Testis (tissue), 3 donors: ENCODE results near the gene GATAD1. TPM values are rescaled to one million over a fixed set of nuclear protein-coding genes. Genes with fewer than 3 reads are reported as not detected.

ENCODE experiments used
- DNase-seq: peaks from one replicate; pipeline ENCODE4 v3.0.0-alpha.2; 2019
- H3K27ac ChIP-seq, 2 donors: fragments of 200-600 bp; sonication (generic); one replicate each; pipeline ENCODE4 v1.5.1; 2019
- H3K27me3 ChIP-seq: fragments of 200-600 bp; sonication (generic); one replicate; pipeline ENCODE4 v1.5.1; 2019
- H3K36me3 ChIP-seq: fragments of 200-600 bp; sonication (generic); one replicate; pipeline ENCODE4 v1.5.1; 2017; ENCODE audit warnings: low read depth; ENCODE audit errors: missing control alignments
- H3K4me1 ChIP-seq: fragments of 200-600 bp; sonication (generic); one replicate; pipeline ENCODE4 v1.5.1; 2019
- H3K4me3 ChIP-seq, 2 donors: fragments of 200-600 bp; sonication (generic); one replicate each; pipeline ENCODE4 v1.5.1; 2017 to 2019
- H3K9me3 ChIP-seq: fragments of 200-600 bp; sonication (generic); one replicate; pipeline ENCODE4 v1.5.1; 2017
- POLR2A ChIP-seq: fragments of 450-650 bp; IDR thresholded peaks from one replicate; pipeline ENCODE4 v1.6.1; 2017; ENCODE audit warnings: antibody characterized with exemption, mild to moderate bottlenecking, moderate library complexity
- WGBS, 2 donors: methylation state at CpG; one replicate each; pipeline ENCODE4 v1.1.5; 2018; 5-methylcytosine and 5-hydroxymethylcytosine counted together
- intact Hi-C: fragments of 100-400 bp; cut with DNase I; formaldehyde crosslinking; loops from one replicate; pipeline ENCODE4 v1.15.1; 2023; ENCODE audit warnings: low total_unique reads
- polyA plus RNA-seq: library from polyadenylated mRNA; stranded (reverse); fragments of 350-450 nt; fragmentation: Illumina TruSeq; extraction: RNeasy Lipid Tissue Mini Kit (QIAGEN cat#74804); gene quantifications from one replicate; pipeline ENCODE4 v1.2.3, GENCODE V29; 2014; ENCODE audit warnings: low read depth, low replicate concordance; ENCODE audit not compliant: insufficient read depth
- total RNA-seq, 2 donors: library from RNA; depleted of rRNA; stranded (reverse); fragments of >200 nt; gene quantifications; one replicate each; pipeline ENCODE4 v1.2.3, GENCODE V29; 2016
- TF ChIP-seq, protein P1 (sequence below), 3 experiments: fragments of 450-650 bp in 2 of 3; fragments of 200-600 bp in 1 of 3; sonication (generic) in 1 of 3; IDR thresholded peaks; one replicate each; pipeline ENCODE4 v1.5.1; 2016 to 2019; ENCODE audit warnings: antibody characterized with exemption in 3 of 3, mild to moderate bottlenecking in 2 of 3, moderate library complexity in 1 of 3

Gene GATAD1
- total and polyA plus RNA-seq, 3 donors from 2014 or later: 22.7 to 71.7 (median 65.5) TPM

DNA sequence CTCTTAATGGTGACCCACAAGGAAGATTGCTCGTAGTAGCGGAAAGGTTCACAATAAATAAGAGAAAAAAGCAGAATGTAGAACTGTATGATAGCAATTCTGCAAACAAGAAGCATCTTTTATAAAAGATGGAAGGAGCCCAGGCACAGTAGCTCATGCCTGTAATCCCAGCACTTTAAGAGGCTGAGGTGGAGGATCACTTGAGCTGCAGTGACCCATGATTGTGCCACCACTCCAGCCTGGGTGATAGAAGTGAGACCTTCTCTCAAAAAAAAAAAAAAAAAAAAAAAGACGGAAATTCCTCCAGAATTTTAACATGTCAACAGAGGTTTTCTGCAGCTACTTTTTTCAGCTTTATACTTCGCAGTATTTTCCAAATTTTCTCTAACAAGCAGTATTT is 13.2 kb downstream of the GATAD1 start:
- TF ChIP-seq, protein P1, sequence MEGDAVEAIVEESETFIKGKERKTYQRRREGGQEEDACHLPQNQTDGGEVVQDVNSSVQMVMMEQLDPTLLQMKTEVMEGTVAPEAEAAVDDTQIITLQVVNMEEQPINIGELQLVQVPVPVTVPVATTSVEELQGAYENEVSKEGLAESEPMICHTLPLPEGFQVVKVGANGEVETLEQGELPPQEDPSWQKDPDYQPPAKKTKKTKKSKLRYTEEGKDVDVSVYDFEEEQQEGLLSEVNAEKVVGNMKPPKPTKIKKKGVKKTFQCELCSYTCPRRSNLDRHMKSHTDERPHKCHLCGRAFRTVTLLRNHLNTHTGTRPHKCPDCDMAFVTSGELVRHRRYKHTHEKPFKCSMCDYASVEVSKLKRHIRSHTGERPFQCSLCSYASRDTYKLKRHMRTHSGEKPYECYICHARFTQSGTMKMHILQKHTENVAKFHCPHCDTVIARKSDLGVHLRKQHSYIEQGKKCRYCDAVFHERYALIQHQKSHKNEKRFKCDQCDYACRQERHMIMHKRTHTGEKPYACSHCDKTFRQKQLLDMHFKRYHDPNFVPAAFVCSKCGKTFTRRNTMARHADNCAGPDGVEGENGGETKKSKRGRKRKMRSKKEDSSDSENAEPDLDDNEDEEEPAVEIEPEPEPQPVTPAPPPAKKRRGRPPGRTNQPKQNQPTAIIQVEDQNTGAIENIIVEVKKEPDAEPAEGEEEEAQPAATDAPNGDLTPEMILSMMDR (IDR thresholded peaks at IDR 0.05): no peak
- TF ChIP-seq POLR2A: no peak
- Histone ChIP-seq H3K4me1 (no peaks in the 10 kb centered on the region), H3K36me3 (no peaks in the 10 kb centered on the region), H3K27me3 (no peaks in the 10 kb centered on the region), H3K27ac (no peak overlapping the region), H3K9me3 (no peaks in the 10 kb centered on the region), H3K4me3 (no peak overlapping the region)
- WGBS, 2 donors: 86 to 92% methylated on average over 4 of the region's 4 CpGs
- intact Hi-C loops: no loop called here
- no peak for DNase-seq

DNA sequence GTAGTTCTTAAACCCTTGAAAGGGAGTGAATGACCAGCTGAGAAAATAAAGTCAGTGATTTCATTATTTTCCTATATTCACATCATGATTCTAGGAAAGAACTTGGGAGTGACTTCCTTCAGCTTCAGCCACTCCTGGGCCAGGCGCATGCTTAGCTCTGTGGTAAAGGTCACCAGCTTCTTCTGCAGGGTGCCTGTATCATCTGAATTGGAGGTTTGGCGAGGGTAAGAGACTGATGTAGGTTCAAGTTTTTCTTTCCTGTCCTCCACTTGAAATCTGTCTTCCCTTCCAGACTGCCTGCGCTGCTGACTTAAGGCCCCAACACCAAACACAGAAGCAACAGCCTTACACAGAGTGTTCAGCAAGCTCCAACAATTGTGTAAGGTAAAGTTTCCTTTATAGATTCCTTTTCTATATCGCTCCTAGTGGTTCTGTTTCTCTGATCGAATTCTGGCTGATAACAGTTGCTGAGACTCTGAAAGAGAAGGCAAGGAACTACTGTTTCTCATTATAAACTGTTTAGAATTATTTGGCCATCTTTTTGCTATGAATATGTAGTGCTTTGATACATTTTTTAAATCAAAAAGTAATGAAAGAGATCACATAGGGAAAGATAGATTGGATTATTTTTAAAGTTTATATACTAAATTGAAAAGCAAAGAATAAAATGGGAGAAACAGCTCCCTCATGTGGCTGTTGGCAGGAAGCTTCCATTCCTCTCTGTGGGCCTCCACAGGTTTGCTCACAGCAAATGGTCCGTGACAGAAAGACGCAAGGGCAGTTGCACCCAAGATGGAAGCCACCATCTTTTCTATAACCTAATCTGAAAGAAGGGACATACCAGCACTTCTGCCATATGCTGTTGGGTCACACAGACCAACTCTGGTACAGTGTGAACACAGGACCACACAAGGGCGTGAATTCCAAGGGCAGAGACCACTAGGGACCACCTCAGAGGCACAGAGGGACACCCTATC is 14.0 kb downstream of the GATAD1 start:
- 69 to 74% methylated on average over 8 of the region's 8 CpGs for WGBS, 2 donors
- H3K36me3 ChIP-seq: no peaks in the 10 kb centered on the region
- intact Hi-C loops: no loop called here
- H3K9me3 ChIP-seq: no peaks in the 10 kb centered on the region
- no peaks in the 10 kb centered on the region for H3K4me1 ChIP-seq
- H3K27ac ChIP-seq: no peak overlapping the region
- TF ChIP-seq, protein P1 (IDR thresholded peaks at IDR 0.05): peak in 2 of 3 experiments; percentile 29 to 50
- TF ChIP-seq POLR2A: no peak
- H3K4me3 ChIP-seq: no peak overlapping the region
- DNase-seq: peak; percentile 49
- no peaks in the 10 kb centered on the region for H3K27me3 ChIP-seq

DNA sequence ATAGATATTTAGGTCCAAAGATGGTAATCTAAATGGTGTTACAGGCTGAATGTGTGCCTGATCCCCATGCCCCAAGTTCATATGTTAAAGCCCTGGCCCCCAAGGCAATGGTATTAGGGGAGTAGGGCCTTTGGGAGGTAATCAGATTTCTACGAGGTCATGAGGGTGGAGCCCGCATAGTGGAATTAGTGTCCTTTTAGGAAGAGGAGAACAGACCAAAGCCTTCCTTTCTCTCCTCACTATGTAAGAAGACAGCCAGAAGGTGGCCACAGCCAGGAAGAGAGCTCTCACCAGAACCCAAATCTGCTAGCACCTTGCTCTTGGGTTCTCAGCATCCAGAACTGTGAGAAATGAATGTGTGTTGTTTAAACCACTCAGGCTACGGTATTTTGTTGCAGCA is 15.3 kb downstream of the GATAD1 start:
- 89 to 96% methylated on average over 3 of the region's 3 CpGs for WGBS, 2 donors
- Histone ChIP-seq H3K27ac (no peak overlapping the region), H3K36me3 (no peaks in the 10 kb centered on the region), H3K4me3 (no peak overlapping the region), H3K9me3 (no peaks in the 10 kb centered on the region), H3K27me3 (no peaks in the 10 kb centered on the region), H3K4me1 (no peaks in the 10 kb centered on the region)
- intact Hi-C loops: no loop called here
- TF ChIP-seq, protein P1 (IDR thresholded peaks at IDR 0.05): no peak
- TF ChIP-seq POLR2A: no peak
- DNase-seq: no peak

DNA sequence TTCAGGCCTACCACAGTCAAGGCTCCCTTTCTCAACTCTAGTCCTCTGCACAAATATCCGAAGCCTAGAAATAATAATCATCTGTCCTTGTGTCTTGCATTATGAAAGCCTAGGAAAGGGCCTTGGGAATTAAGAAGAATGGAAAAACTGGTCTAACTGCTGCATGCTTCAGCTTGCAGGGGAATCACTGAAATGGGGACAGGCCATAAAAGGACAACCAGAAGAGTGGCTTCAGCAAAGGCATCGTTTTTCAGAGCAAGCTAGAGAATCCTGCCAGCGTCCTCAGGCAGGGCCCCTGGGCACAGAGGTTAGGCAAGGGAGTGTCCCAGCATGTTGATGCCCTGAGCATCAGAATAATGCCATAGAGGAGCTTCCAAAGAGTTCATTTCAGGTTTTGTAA is 17.2 kb downstream of the GATAD1 start:
- no peaks in the 10 kb centered on the region for H3K9me3 ChIP-seq
- no peaks in the 10 kb centered on the region for H3K36me3 ChIP-seq

More for the DNA sequence above, 17.2 kb downstream of the GATAD1 start:
- Histone ChIP-seq H3K27ac (no peak overlapping the region), H3K4me1 (no peaks in the 10 kb centered on the region), H3K27me3 (no peaks in the 10 kb centered on the region), H3K4me3 (no peak overlapping the region)
- DNase-seq: no peak
- no peak for TF ChIP-seq POLR2A
- TF ChIP-seq, protein P1 (IDR thresholded peaks at IDR 0.05): no peak
- intact Hi-C loops: no loop called here
- WGBS, 2 donors: 77% methylated on average over 3 of the region's 3 CpGs
